GM10266 (cell line): ENCODE measurements around the gene HOXA7.
A peak's percentile ranks its signal among the peaks of the same experiment; 100 is the strongest.

Experiments
- DNase-seq: peaks from one replicate; pipeline ENCODE4 v3.0.0; 2012; ENCODE audit errors: extremely low spot score
- CTCF ChIP-seq: IDR thresholded peaks from 2 replicates; pipeline ENCODE4 v1.5.1; 2012; ENCODE audit warnings: mild to moderate bottlenecking, low read depth; ENCODE audit not compliant: control insufficient read depth, insufficient read depth; ENCODE audit errors: missing control alignments

HOXA7 gene

GRCh38 chr7:27152816-27153442, 3.5 kb downstream of the HOXA7 start:
- no peak for DNase-seq
- no peak for TF ChIP-seq CTCF

DNA sequence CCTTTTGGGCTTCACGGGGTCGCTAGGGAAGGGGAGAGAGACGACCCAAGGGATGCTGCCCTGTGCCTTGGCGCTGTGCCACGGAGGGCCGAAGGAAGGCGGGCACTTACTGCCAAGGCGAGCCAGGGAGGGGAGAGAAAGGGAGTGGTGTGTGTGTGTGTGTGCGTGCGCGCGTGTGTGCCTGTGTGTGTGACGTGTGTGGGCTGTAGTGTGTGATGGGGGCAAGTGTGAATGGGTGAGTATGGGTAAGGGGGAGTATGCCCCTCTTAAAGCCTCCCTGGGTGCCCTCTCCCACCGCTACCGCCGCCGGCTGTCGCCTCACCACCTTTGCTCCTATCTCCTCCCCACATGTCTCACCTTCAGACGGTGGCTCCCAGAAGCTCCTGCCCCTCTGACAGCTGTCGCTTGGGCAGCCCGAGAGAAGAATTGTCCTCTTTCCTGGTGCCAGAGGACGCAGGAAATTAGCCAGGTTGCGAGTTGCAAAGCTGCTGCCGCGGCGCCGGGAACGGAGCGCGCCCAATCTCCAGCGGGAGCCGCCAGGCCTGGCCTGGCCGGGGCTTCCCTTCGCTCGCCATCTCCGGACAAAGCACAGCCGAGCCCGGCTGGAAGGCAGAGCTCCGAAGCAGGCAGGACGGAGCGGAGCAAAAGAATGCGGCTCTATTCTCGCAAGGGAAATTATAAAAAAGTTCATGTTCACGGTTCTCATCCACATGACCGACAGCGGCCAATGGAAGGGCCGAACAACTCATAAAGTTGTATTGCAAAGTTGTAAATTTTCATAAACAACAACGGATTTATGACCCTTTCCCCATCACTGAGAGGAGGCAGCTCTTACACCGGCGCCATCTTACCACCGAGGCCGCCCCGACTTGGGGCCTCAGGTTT, 4.3 kb downstream of the HOXA7 start, which contains the start of gene HOXA3:
HOXA3 (minus strand) TSS at position 653 of the 885 bp plus-strand sequence. CDS start 41,943 bp downstream, outside the sequence.
- TF ChIP-seq CTCF: no peak
- DNase-seq: no peak

GRCh38 chr7:27151341-27151930, 5.0 kb downstream of the HOXA7 start:
- no peak for TF ChIP-seq CTCF
- DNase-seq: no peak

GRCh38 chr7:27150568-27151340, 5.7 kb downstream of the HOXA7 start:
- TF ChIP-seq CTCF: peak; percentile 91

GRCh38 chr7:27149842-27150567, 6.5 kb downstream of the HOXA7 start:
- no peak for TF ChIP-seq CTCF
- DNase-seq: no peak

More at GRCh38 chr7:27150568-27151340, 5.7 kb downstream of the HOXA7 start:
- DNase-seq: peak; percentile 93
